ENCODE results near the gene PDSS2.

The PDSS2 gene

GRCh38 chr6:107405002-107405401 is 54.4 kb downstream of the PDSS2 start:
- DNase-seq (ENCODE audit: extremely low read depth, low read depth): no peak
- TF ChIP-seq CTCF (IDR thresholded peaks at IDR 0.05; ENCODE audit: low read depth, low read length, missing control alignments): no peak
- H3K4me3 ChIP-seq (replicated peaks; ENCODE audit: low read depth, low read length): no peak overlapping the region

GRCh38 chr6:107402533-107402932 is 56.8 kb downstream of the PDSS2 start:
- no peak for TF ChIP-seq CTCF (IDR thresholded peaks at IDR 0.05; ENCODE audit: low read depth, low read length, missing control alignments)
- DNase-seq (ENCODE audit: extremely low read depth, low read depth): no peak
- no peak overlapping the region for H3K4me3 ChIP-seq (replicated peaks; ENCODE audit: low read depth, low read length)

GRCh38 chr6:107401573-107401972 is 57.8 kb downstream of the PDSS2 start:
- no peak for TF ChIP-seq CTCF (IDR thresholded peaks at IDR 0.05; ENCODE audit: low read depth, low read length, missing control alignments)
- no peak for DNase-seq (ENCODE audit: extremely low read depth, low read depth)
- no peak overlapping the region for H3K4me3 ChIP-seq (replicated peaks; ENCODE audit: low read depth, low read length)

- no peak overlapping the region for H3K4me3 ChIP-seq (replicated peaks; ENCODE audit: low read depth, low read length)
- no peak for TF ChIP-seq CTCF (IDR thresholded peaks at IDR 0.05; ENCODE audit: low read depth, low read length, missing control alignments)
- DNase-seq (ENCODE audit: extremely low read depth, low read depth): no peak
Measured at GRCh38 chr6:107400616-107401147, 58.7 kb downstream of the PDSS2 start.

GRCh38 chr6:107399935-107400334 is 59.4 kb downstream of the PDSS2 start:
- H3K4me3 ChIP-seq (replicated peaks; ENCODE audit: low read depth, low read length): no peak overlapping the region
- DNase-seq (ENCODE audit: extremely low read depth, low read depth): no peak
- TF ChIP-seq CTCF (IDR thresholded peaks at IDR 0.05; ENCODE audit: low read depth, low read length, missing control alignments): no peak

GRCh38 chr6:107398001-107398400 is 61.4 kb downstream of the PDSS2 start:
- no peak overlapping the region for H3K4me3 ChIP-seq (replicated peaks; ENCODE audit: low read depth, low read length)
- TF ChIP-seq CTCF (IDR thresholded peaks at IDR 0.05; ENCODE audit: low read depth, low read length, missing control alignments): no peak
- no peak for DNase-seq (ENCODE audit: extremely low read depth, low read depth)

- no peak overlapping the region for H3K4me3 ChIP-seq (replicated peaks; ENCODE audit: low read depth, low read length)
- TF ChIP-seq CTCF (IDR thresholded peaks at IDR 0.05; ENCODE audit: low read depth, low read length, missing control alignments): no peak
- no peak for DNase-seq (ENCODE audit: extremely low read depth, low read depth)
Measured at GRCh38 chr6:107396211-107396610, 63.2 kb downstream of the PDSS2 start.
